C4-2B (cell line): ENCODE measurements around the gene VRK1.

ENCODE experiments used
- ZFX ChIP-seq: fragments of 450-650 bp; IDR thresholded peaks from 2 replicates; pipeline ENCODE4 v1.6.1; 2017
- TF ChIP-seq, protein P1 (sequence below): fragments of 450-650 bp; conservative IDR thresholded peaks from 2 replicates; pipeline ENCODE4 v1.5.1; 2017; ENCODE audit warnings: mild to moderate bottlenecking

DNA sequence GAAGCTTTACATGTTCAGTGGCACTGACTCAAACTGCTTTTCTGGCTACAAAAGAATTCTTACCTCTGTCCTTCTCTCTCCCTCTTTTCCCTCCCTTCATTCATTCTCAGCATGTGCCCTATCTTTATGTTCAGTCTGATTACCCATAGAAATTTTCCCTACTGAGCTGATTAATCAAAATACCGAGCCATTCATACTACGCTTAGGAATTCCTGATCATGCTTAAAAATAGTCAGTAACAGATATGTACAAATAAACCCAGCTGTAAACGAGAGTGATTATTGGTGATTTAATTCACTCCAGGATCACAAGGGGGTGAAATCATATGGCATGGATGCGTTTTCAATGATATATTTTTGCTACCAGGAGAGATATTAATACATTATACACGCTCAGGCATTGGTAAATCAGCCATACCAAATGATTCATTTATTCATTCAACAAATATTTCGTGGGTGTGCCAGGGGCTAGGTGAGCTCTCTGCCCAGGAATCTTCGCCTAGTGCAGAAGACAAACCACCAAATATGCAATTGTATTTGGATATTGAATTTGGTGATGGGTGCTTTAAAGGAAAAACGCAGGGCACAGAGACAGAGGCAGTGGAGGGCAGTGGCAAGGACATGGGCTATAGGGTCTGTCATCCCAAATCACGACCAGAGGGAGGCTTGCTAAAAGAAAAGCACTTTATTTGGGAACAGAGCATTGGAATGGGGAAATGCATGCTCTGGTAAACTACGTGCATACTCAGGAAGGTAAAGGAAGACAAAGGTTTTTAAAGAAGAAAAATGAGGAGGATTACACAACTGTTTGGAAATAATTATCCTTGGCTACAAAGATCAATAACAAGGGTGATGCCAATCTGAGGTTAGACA is 13.9 kb upstream of the VRK1 start:
- TF ChIP-seq, protein P1, sequence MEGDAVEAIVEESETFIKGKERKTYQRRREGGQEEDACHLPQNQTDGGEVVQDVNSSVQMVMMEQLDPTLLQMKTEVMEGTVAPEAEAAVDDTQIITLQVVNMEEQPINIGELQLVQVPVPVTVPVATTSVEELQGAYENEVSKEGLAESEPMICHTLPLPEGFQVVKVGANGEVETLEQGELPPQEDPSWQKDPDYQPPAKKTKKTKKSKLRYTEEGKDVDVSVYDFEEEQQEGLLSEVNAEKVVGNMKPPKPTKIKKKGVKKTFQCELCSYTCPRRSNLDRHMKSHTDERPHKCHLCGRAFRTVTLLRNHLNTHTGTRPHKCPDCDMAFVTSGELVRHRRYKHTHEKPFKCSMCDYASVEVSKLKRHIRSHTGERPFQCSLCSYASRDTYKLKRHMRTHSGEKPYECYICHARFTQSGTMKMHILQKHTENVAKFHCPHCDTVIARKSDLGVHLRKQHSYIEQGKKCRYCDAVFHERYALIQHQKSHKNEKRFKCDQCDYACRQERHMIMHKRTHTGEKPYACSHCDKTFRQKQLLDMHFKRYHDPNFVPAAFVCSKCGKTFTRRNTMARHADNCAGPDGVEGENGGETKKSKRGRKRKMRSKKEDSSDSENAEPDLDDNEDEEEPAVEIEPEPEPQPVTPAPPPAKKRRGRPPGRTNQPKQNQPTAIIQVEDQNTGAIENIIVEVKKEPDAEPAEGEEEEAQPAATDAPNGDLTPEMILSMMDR, result no peak
- no peak for TF ChIP-seq ZFX
